Activated CD4-positive, alpha-beta T cell treated with anti-CD3 and anti-CD28 coated beads, Interleukin-2, amount 10 ng/mL, durations not matched to agents 24 days and 14 days (primary cell): ENCODE measurements around the gene FAM120B. TPM values are rescaled to one million over a fixed set of nuclear protein-coding genes. Genes with fewer than 3 reads are reported as not detected.
A peak's percentile ranks its signal among the peaks of the same experiment; 100 is the strongest.

Source experiments
- DNase-seq: peaks from one replicate; pipeline ENCODE4 v3.0.0; 2022
- H3K27ac Mint-ChIP-seq: one replicate; pipeline ENCODE4 v1.8.0; 2022; ENCODE audit warnings: mild to moderate bottlenecking, mixed read lengths
- H3K27me3 Mint-ChIP-seq: one replicate; pipeline ENCODE4 v1.8.0; 2022; ENCODE audit warnings: mixed read lengths
- H3K36me3 Mint-ChIP-seq: one replicate; pipeline ENCODE4 v1.8.0; 2022; ENCODE audit warnings: low read depth, mild to moderate bottlenecking, mixed read lengths
- H3K4me1 Mint-ChIP-seq: one replicate; pipeline ENCODE4 v1.8.0; 2021; ENCODE audit warnings: mixed read lengths
- H3K4me3 Mint-ChIP-seq: one replicate; pipeline ENCODE4 v1.8.0; 2022; ENCODE audit warnings: mild to moderate bottlenecking, moderate library complexity, mixed read lengths
- H3K9me3 Mint-ChIP-seq: one replicate; pipeline ENCODE4 v1.8.0; 2021; ENCODE audit warnings: mixed read lengths
- intact Hi-C: fragments of 100-400 bp; cut with micrococcal nuclease; formaldehyde crosslinking; loops from one replicate; pipeline ENCODE4 v1.15.1; 2023
- total RNA-seq: library from RNA; stranded (reverse); gene quantifications from 2 replicates; pipeline ENCODE4 v1.2.3, GENCODE V29; 2022

The FAM120B gene
- total RNA-seq, 1 donor from 2014 or later, result 19.3 TPM

DNA sequence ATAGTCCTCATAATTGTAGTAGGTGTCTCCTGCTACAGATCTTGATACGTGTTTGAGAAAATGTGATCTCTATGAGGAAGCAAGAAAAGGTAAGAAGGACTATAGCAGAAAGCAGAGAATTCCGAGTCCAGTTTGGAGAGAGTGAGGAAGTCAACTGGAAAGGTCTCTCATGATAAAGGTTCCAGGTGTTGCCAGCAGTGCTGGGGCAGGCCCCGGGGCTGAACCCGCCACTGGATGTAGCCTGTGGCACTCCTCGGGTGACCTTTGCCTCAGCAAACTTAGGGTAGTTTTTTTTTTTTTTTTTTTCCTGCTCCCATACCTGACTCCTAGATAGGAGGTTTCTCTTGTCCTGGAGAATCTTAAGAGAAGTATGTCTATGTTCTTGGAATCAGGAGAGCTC, 62.8 kb downstream of the FAM120B start:
- no peak overlapping the region for H3K27ac Mint-ChIP-seq
- no peaks in the 10 kb centered on the region for H3K9me3 Mint-ChIP-seq
- intact Hi-C loops, result no loop called here

DNA sequence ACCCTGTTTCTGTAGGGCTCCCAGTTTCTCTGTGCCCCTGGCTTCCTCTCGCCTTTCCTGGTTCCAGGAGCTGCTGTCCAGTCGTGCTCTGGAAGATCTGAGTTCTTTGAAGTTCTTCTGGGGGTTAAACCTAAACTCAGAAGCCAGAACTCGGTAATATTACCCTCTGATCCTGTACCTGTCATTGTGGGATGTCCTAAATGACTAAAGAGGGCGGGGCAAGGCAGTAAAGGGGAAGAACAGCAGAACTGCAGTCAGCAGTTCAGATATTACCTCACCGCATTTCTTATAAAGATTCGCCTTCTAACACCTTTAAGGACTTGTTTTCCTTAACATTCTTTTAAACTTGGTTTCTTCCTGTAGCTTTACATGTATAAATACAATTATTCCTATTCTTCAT, 63.9 kb downstream of the FAM120B start:
- Mint-ChIP-seq H3K4me3 (no peak overlapping the region), H3K4me1 (peaks cover 5% of the 10 kb centered on the region), H3K36me3 (peaks cover 14% of the 10 kb centered on the region), H3K9me3 (no peaks in the 10 kb centered on the region), H3K27me3 (no peaks in the 10 kb centered on the region), H3K27ac (no peak overlapping the region)
- no peak for DNase-seq
- intact Hi-C loops, result loop anchor here (2.0 kb wide), 1 partner anchor 64 kb away; the partner anchor contains the start of gene FAM120B

More for the DNA sequence above, 62.8 kb downstream of the FAM120B start:
- no peaks in the 10 kb centered on the region for H3K27me3 Mint-ChIP-seq
- H3K4me3 Mint-ChIP-seq, result no peak overlapping the region
- H3K36me3 Mint-ChIP-seq, result peaks cover 16% of the 10 kb centered on the region
- DNase-seq, result no peak
- peaks cover 5% of the 10 kb centered on the region for H3K4me1 Mint-ChIP-seq

DNA sequence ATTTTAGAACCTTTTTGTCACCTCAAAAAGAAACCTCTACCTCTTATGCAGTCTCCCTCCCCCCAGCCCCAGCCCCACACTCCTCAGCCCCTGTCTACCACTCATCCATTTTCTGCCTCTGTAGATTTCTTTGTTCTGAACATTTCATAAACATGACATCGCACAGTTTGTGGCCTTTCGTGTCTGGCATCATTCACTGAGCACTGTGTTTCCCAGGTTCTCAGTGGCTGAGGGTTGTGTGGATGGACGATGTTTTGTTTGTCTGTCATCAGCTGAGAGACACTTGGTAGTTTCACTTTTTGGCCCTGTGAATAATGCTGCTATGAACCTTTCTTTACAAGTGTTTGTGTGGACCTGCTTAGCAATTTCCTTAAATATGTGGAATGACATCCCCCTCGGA, 64.5 kb downstream of the FAM120B start:
- intact Hi-C loops, result loop anchor here (2.0 kb wide), 1 partner anchor 64 kb away; the partner anchor contains the start of gene FAM120B
- no peak for DNase-seq
- Mint-ChIP-seq H3K4me3 (no peak overlapping the region), H3K27me3 (no peaks in the 10 kb centered on the region), H3K4me1 (peaks cover 5% of the 10 kb centered on the region), H3K36me3 (peaks cover 14% of the 10 kb centered on the region), H3K27ac (no peak overlapping the region), H3K9me3 (no peaks in the 10 kb centered on the region)

DNA sequence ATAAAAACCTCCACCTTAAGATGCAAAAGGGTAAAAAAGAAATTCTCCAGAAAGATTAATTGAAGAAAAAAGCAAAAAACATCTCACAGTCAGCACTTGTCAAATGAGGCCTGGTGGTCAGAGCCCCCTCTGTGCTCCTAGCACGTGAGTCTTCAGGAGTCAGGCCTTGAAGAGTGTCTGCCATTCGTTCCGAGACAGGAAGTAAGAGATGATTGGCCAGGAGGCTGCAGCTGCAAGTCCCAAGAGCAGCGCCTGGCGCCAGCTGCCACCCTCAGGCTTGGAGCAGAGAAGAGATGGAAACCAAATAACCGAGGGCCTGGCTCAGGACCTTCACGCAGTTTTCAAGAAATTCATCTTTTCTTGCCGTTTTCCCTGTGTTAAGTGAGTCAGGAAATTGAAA, 65.0 kb downstream of the FAM120B start:
- Mint-ChIP-seq H3K27ac (no peak overlapping the region), H3K9me3 (no peaks in the 10 kb centered on the region), H3K4me1 (peaks cover 5% of the 10 kb centered on the region), H3K4me3 (no peak overlapping the region), H3K36me3 (peaks cover 15% of the 10 kb centered on the region), H3K27me3 (no peaks in the 10 kb centered on the region)
- intact Hi-C loops, result loop anchor here (2.0 kb wide), 1 partner anchor 65 kb away; the partner anchor contains the start of gene FAM120B
- no peak for DNase-seq

- no peak overlapping the region for H3K4me3 Mint-ChIP-seq
- H3K27ac Mint-ChIP-seq, result no peak overlapping the region
- peaks cover 12% of the 10 kb centered on the region for H3K36me3 Mint-ChIP-seq
- no peak for DNase-seq
- H3K4me1 Mint-ChIP-seq, result peaks cover 5% of the 10 kb centered on the region
- intact Hi-C loops, result no loop called here
- no peaks in the 10 kb centered on the region for H3K27me3 Mint-ChIP-seq
- no peaks in the 10 kb centered on the region for H3K9me3 Mint-ChIP-seq
Observed at GRCh38 chr6:170372380-170373325, 66.1 kb downstream of the FAM120B start.

DNA sequence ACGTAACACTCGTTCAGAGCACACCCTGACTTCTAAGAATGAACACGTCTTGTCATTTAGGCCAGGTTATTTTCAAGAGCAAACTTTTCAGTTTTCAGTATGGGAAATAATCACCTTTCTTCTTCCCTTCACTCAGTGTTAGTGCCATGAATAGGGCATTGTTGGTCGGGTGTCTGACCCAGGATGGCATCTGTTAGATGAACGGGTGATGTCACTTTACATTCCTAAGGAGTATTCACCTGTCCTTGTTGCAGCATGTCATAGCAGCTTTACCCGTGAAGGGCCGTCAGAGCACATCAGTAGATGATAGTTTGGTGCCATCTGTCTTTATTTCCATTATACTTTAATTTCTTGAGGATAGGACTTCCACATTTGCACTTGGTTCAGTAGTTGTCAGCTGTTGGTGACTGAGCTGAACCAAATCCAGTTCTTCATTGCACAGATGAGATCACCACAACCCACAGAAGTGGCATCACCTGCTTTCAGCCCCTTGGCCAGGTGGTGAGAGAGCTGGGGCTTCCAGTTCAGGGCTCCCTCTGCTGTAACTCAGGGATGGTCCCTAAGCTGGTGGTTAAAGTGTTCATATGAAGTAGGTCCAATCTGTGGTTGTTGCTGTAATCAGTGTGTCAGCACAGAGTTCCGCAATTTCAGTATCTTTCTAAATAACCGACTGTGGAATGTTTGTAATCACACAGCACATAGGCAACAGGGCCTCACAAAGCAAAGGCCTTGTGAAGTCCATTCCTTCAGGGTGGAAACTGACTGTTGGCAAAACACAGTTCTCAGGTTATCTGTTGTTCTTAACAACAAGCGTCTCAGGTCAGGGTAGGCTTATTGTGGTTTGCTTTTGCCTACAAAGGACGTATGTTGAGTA, 68.2 kb downstream of the FAM120B start:
- Mint-ChIP-seq H3K4me1 (peaks cover 10% of the 10 kb centered on the region), H3K4me3 (no peak overlapping the region), H3K27me3 (no peaks in the 10 kb centered on the region), H3K9me3 (no peaks in the 10 kb centered on the region), H3K27ac (no peak overlapping the region), H3K36me3 (peaks cover 8% of the 10 kb centered on the region)
- no peak for DNase-seq
- intact Hi-C loops, result no loop called here

- intact Hi-C loops, result no loop called here
- peaks cover 9% of the 10 kb centered on the region for H3K4me1 Mint-ChIP-seq
- H3K4me3 Mint-ChIP-seq, result no peak overlapping the region
- no peaks in the 10 kb centered on the region for H3K9me3 Mint-ChIP-seq
- no peaks in the 10 kb centered on the region for H3K27me3 Mint-ChIP-seq
- DNase-seq, result no peak
- H3K36me3 Mint-ChIP-seq, result peaks cover 9% of the 10 kb centered on the region
- H3K27ac Mint-ChIP-seq, result no peak overlapping the region
Observed at GRCh38 chr6:170375661-170376060, 69.1 kb downstream of the FAM120B start.

GRCh38 chr6:170376386-170377043, 70.0 kb downstream of the FAM120B start:
- H3K4me3 Mint-ChIP-seq, result no peak overlapping the region
- H3K4me1 Mint-ChIP-seq, result peaks cover 6% of the 10 kb centered on the region
- H3K27me3 Mint-ChIP-seq, result no peaks in the 10 kb centered on the region
- peak overlapping the region; percentile 6 for H3K27ac Mint-ChIP-seq
- intact Hi-C loops, result no loop called here
- peaks cover 6% of the 10 kb centered on the region for H3K36me3 Mint-ChIP-seq
- no peak for DNase-seq
- H3K9me3 Mint-ChIP-seq, result no peaks in the 10 kb centered on the region

GRCh38 chr6:170378502-170378901, 71.9 kb downstream of the FAM120B start:
- Mint-ChIP-seq H3K27ac (no peak overlapping the region), H3K36me3 (peaks cover 4% of the 10 kb centered on the region), H3K9me3 (no peaks in the 10 kb centered on the region), H3K27me3 (no peaks in the 10 kb centered on the region), H3K4me3 (no peak overlapping the region), H3K4me1 (peaks cover 6% of the 10 kb centered on the region)
- no peak for DNase-seq
- intact Hi-C loops, result no loop called here

DNA sequence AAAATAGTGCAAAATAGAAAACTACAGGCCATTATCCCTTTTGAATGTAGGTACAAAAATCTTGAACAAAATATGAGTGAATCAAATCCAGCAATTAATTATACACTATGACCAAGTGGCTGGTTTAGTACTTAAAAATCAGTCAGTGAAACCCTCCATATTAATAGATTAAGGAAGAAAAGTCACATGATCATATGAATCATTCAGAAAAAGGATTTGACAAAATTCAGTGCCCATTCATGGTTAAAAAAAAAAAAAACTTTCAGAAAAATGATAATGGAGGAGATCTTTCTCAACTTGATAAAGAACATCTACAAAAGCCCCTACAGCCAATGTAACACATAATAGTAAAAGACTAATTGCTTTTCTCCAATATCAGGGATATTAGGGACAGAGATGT, 75.0 kb downstream of the FAM120B start:
- DNase-seq, result no peak
- H3K27ac Mint-ChIP-seq, result no peak overlapping the region
- H3K4me1 Mint-ChIP-seq, result peaks cover 6% of the 10 kb centered on the region
- no peaks in the 10 kb centered on the region for H3K9me3 Mint-ChIP-seq
- intact Hi-C loops, result no loop called here
- peaks cover 3% of the 10 kb centered on the region for H3K36me3 Mint-ChIP-seq
- H3K27me3 Mint-ChIP-seq, result no peaks in the 10 kb centered on the region
- H3K4me3 Mint-ChIP-seq, result no peak overlapping the region

- Mint-ChIP-seq H3K4me1 (peaks cover 1% of the 10 kb centered on the region), H3K9me3 (no peaks in the 10 kb centered on the region), H3K36me3 (peaks cover 2% of the 10 kb centered on the region), H3K27me3 (no peaks in the 10 kb centered on the region), H3K4me3 (no peak overlapping the region), H3K27ac (no peak overlapping the region)
- no peak for DNase-seq
- intact Hi-C loops, result no loop called here
Observed at GRCh38 chr6:170383466-170384035, 77.0 kb downstream of the FAM120B start.

GRCh38 chr6:170385506-170385905, 78.9 kb downstream of the FAM120B start:
- no peaks in the 10 kb centered on the region for H3K27me3 Mint-ChIP-seq
- peaks cover 9% of the 10 kb centered on the region for H3K36me3 Mint-ChIP-seq
- no peak for DNase-seq

GRCh38 chr6:170388113-170388512, 81.6 kb downstream of the FAM120B start:
- Mint-ChIP-seq H3K9me3 (no peaks in the 10 kb centered on the region), H3K27ac (no peak overlapping the region), H3K4me1 (no peaks in the 10 kb centered on the region), H3K27me3 (no peaks in the 10 kb centered on the region), H3K4me3 (no peak overlapping the region), H3K36me3 (peaks cover 17% of the 10 kb centered on the region)
- DNase-seq, result no peak
- intact Hi-C loops, result no loop called here

More at GRCh38 chr6:170385506-170385905, 78.9 kb downstream of the FAM120B start:
- no peaks in the 10 kb centered on the region for H3K9me3 Mint-ChIP-seq
- no peak overlapping the region for H3K27ac Mint-ChIP-seq
- intact Hi-C loops, result no loop called here
- H3K4me1 Mint-ChIP-seq, result no peaks in the 10 kb centered on the region
- no peak overlapping the region for H3K4me3 Mint-ChIP-seq
